ENCODE results near the gene WTAP. TPM values are rescaled to one million over a fixed set of nuclear protein-coding genes. Genes with fewer than 3 reads are reported as not detected.

WTAP gene
- total and polyA plus RNA-seq, 2 of the 4 experiments (the other 2 are of a cell fraction), result 30.2 to 92.3 TPM

GRCh38 chr6:159761129-159761872 is 34.0 kb downstream of the WTAP start:
- POLR2A ChIA-PET (ENCODE audit: unreplicated experiment), result interaction anchor here (1.0 kb wide), 1 partner anchor 79 kb away, joined by 3 read pairs; no protein-coding TSS in a partner anchor
- peak overlapping the region; percentile 80 for H3K14ac ChIP-seq (replicated peaks; ENCODE audit: low read depth, low read length)
- TF ChIP-seq USF2 (IDR thresholded peaks at IDR 0.05; ENCODE audit: low read depth, low read length) (no peak), SMC3 (IDR thresholded peaks at IDR 0.05; ENCODE audit: low read depth, low read length) (no peak), POLR2A (IDR thresholded peaks at IDR 0.05; ENCODE audit: low read depth, low read length) (no peak), ELK1 (IDR thresholded peaks at IDR 0.05; ENCODE audit: borderline replicate concordance, low read depth, low read length) (no peak), MAZ (IDR thresholded peaks at IDR 0.05; ENCODE audit: borderline replicate concordance, low read depth, low read length) (no peak), RAD21 (IDR thresholded peaks at IDR 0.05; ENCODE audit: low read length) (no peak), CEBPB (IDR thresholded peaks at IDR 0.05; ENCODE audit: low read depth, low read length) (no peak), CTCF (conservative IDR thresholded peaks at IDR 0.05; ENCODE audit: low read depth, low read length) (no peak), NFE2L2 (IDR thresholded peaks at IDR 0.05; ENCODE audit: low read depth, low read length) (no peak), MAFK (IDR thresholded peaks at IDR 0.05; ENCODE audit: low read depth, low read length) (no peak), MXI1 (IDR thresholded peaks at IDR 0.05; ENCODE audit: borderline replicate concordance, low read depth, low read length) (no peak), CHD1 (IDR thresholded peaks at IDR 0.05; ENCODE audit: low read depth, low read length) (no peak), RCOR1 (IDR thresholded peaks at IDR 0.05; ENCODE audit: insufficient replicate concordance, low read length) (no peak), RFX5 (IDR thresholded peaks at IDR 0.05; ENCODE audit: low read depth, low read length) (no peak)

More at GRCh38 chr6:159761129-159761872, 34.0 kb downstream of the WTAP start:
- DNase-seq, result no peak
- no TSS peak for BruUV-seq (replicated peaks)
- Histone ChIP-seq H3K18ac (ENCODE audit: low read depth, low read length) (peak overlapping the region; percentile 63), H4K20me1 (ENCODE audit: insufficient read depth, low read length) (peaks cover 6% of the 10 kb centered on the region; the same call in 1 of the 2 replicates), H3K36me3 (ENCODE audit: control insufficient read depth, insufficient read depth, low read length) (peaks cover 15% of the 10 kb centered on the region), H3K9me1 (ENCODE audit: insufficient read depth, low read length) (peaks cover 13% of the 10 kb centered on the region), H2BK120ac (ENCODE audit: low read depth, low read length) (peak overlapping the region; percentile 75; the same call in 1 of the 2 replicates), H3K4me1 (ENCODE audit: control insufficient read depth, insufficient read depth, low read length) (peaks cover 16% of the 10 kb centered on the region), H2AK5ac (ENCODE audit: low read depth, low read length) (peak overlapping the region; percentile 82), H2BK15ac (ENCODE audit: low read depth, low read length) (peak overlapping the region; percentile 15; the same call in 1 of the 3 replicates), H2AFZ (replicated peaks; ENCODE audit: low read length, poor library complexity) (peak overlapping the region; percentile 84), H4K91ac (ENCODE audit: insufficient read depth, low read depth, low read length) (peak overlapping the region; percentile 76), H3K9me3 (ENCODE audit: control insufficient read depth, insufficient read depth, low read length) (no peaks in the 10 kb centered on the region), H2AK9ac (replicated peaks; ENCODE audit: low read depth, low read length, poor library complexity) (peak overlapping the region; percentile 45), H4K8ac (ENCODE audit: low read depth in 2 of 2, low read length in 2 of 2) (peak overlapping the region; percentile 94 to 96), H3K23ac (ENCODE audit: low read depth, low read length) (peak overlapping the region; percentile 83), H2BK5ac (ENCODE audit: low read depth, low read length, poor library complexity, severe bottlenecking) (peak overlapping the region; percentile 53), H3K27me3 (ENCODE audit: control insufficient read depth, insufficient read depth, low read length) (no peaks in the 10 kb centered on the region), H3K27ac (ENCODE audit: insufficient read depth, low read length) (peak overlapping the region; percentile 94), H4K5ac (ENCODE audit: low read depth, low read length) (peak overlapping the region; percentile 89), H3K4ac (ENCODE audit: low read depth, low read length) (peak overlapping the region; percentile 94), H3K4me3 (ENCODE audit: insufficient read depth, low read depth, low read length) (peak overlapping the region; percentile 47), H3K56ac (ENCODE audit: extremely low read depth, insufficient read depth, low read length) (peak overlapping the region; percentile 93), H3K4me2 (ENCODE audit: low read depth, low read length) (peak overlapping the region; percentile 82), H3K9ac (ENCODE audit: low read depth, low read length) (peak overlapping the region; percentile 87), H3K79me1 (ENCODE audit: low read depth in 1 of 2, low read length in 2 of 2) (peaks cover 10 to 24% of the 10 kb centered on the region in 2 experiments), H2BK20ac (ENCODE audit: low read depth, low read length) (peak overlapping the region; percentile 38)
- intact Hi-C loops (cut with micrococcal nuclease), result loop anchor here (2.0 kb wide), 1 partner anchor 68 kb away; the partner anchor contains the start of gene SOD2
- in situ Hi-C loops (cut with MboI; ENCODE audit: low sequenced_read_pairs), result loop anchor here (10.0 kb wide), 1 partner anchor 66 kb away; the partner anchor contains the start of gene SOD2
- dilution Hi-C loops (cut with HindIII; ENCODE audit: low sequenced_read_pairs, unreplicated experiment), result no loop called here
- WGBS, 2 experiments (ENCODE audit: extremely low coverage in 2 of 2, insufficient read length in 1 of 2), result 15% methylated on average over 25 of the region's 45 CpGs; no CpG with 5 or more reads in 1 of the 2 experiments
- ATAC-seq (ENCODE audit: low read depth), result no peak
- CTCF ChIA-PET, result no interaction called here
